Lower leg skin (tissue), 3 donors: ENCODE data around the gene ZNF593.

Source experiments
- POLR2A ChIP-seq, 2 donors: fragments of 450-650 bp; IDR thresholded peaks; one replicate each; pipeline ENCODE4 v1.6.1; 2016 to 2017; ENCODE audit warnings: antibody characterized with exemption in 2 of 2, mild to moderate bottlenecking in 1 of 2, moderate library complexity in 1 of 2
- TF ChIP-seq, protein P1 (sequence below), 3 donors: fragments of 450-650 bp; IDR thresholded peaks; one replicate each; pipeline ENCODE4 v1.5.1; 2016; ENCODE audit warnings: antibody characterized with exemption in 3 of 3, mild to moderate bottlenecking in 3 of 3, moderate library complexity in 2 of 3

DNA sequence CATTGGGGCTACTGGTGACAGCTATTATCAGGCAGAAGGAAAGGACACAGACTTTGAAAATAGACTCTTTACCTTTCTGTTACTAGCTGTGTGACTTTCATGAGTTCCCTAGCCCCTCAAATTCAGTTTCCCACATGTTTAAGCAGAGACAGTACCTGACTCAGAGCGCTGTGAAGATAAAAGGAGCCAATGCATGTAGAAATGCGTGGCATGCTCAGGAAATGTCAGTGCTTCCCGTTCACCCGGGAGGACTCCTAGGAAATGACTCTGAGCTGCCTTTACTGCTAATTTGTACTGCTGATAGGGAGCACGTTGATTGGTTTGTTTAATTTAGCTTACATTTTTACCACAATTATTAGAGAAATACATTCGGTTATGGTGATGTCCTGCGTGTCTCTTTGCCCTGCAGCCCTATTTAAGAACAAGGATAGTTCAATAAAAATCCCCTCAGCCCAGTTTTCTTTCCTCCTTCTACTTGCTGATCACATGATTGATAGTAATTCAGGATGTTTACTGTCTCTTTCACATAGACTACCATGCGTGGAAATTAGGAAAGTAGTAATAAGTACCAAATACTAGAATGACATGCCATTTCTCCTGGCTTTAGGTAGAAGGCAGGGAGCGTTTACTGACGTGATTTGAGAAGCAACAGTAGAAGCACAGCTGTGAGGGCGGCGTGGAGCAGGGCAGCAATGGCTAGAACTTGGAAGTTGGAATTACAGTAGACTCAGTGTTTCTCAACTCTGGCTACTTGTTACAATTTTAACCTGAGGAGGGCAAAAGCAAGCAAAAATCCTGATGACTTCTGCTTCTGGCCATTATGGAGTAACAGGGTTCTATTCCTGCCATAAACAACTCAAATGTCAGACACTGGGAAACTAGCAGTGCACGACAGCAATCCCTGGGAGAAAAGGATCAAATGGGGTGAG is 42.2 kb upstream of the ZNF593 start:
- TF ChIP-seq, protein P1, sequence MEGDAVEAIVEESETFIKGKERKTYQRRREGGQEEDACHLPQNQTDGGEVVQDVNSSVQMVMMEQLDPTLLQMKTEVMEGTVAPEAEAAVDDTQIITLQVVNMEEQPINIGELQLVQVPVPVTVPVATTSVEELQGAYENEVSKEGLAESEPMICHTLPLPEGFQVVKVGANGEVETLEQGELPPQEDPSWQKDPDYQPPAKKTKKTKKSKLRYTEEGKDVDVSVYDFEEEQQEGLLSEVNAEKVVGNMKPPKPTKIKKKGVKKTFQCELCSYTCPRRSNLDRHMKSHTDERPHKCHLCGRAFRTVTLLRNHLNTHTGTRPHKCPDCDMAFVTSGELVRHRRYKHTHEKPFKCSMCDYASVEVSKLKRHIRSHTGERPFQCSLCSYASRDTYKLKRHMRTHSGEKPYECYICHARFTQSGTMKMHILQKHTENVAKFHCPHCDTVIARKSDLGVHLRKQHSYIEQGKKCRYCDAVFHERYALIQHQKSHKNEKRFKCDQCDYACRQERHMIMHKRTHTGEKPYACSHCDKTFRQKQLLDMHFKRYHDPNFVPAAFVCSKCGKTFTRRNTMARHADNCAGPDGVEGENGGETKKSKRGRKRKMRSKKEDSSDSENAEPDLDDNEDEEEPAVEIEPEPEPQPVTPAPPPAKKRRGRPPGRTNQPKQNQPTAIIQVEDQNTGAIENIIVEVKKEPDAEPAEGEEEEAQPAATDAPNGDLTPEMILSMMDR (IDR thresholded peaks at IDR 0.05) = no peak
- TF ChIP-seq POLR2A (IDR thresholded peaks at IDR 0.05) = no peak
